Sciatic nerve (tissue), 2 donors: ENCODE results near the gene CFAP70. TPM values are rescaled to one million over a fixed set of nuclear protein-coding genes. Genes with fewer than 3 reads are reported as not detected.
A peak's percentile ranks its signal among the peaks of the same experiment; 100 is the strongest.
"Not testable (repeated sequence)": the region's sequence is repeated elsewhere in the genome, so short reads cannot be mapped to it uniquely, and the experiment has no call there.

Experiments
- ATAC-seq: fragments of 200-7000 bp; cut with Tn5 transposase; one replicate; pipeline ENCODE4 v1.9.1; 2020; ENCODE audit warnings: mild to moderate bottlenecking, moderate library complexity
- DNase-seq: peaks from one replicate; pipeline ENCODE4 v3.0.0-alpha.2; 2020; ENCODE audit warnings: low spot score
- intact Hi-C: fragments of 100-400 bp; cut with DNase I; formaldehyde crosslinking; loops from one replicate; pipeline ENCODE4 v1.14.2; 2022
- total RNA-seq: library from RNA; stranded (reverse); fragmentation: NEBNext Ultra II Directional; extraction: Animal tissue kit (Norgen Biotek cat#: 25700); gene quantifications from one replicate; pipeline ENCODE4 v1.2.1, GENCODE V29; 2021
- donor health status: DM: no; HTN: no; CAD: no.
- donor health status: DM: no; HTN: no; CAD: no.

CFAP70 gene
- total RNA-seq, result 6.6 TPM

- DNase-seq, result peak; percentile 94
- peak; percentile 99 for ATAC-seq
- intact Hi-C loops, result no loop called here
These were observed at the start of gene CFAP70 for GRCh38 chr10:73358331-73359279. CFAP70 (minus strand) TSS chr10:73358864; CDS start chr10:73354796, 4,068 bp downstream.

DNA sequence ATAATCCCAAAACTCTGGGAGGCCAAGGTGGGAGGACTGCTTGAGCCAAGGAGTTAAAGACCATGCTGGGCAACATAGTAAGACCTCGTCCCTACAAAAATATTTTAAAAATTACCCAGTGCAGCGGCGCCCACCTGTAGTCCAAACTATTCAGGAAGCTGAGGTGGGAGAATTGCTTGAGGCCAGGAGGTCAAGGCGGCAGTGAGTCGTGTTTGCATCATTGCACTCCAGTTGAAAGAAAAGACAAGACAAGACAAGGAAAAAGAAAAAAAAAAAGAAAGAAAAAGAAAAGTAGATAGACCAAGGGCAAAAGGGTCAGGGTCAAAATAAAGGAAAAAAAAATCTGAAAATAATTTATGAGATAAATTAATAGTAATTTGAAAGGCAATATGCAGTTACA is 49.4 kb upstream of the CFAP70 start:
- no peak for ATAC-seq
- DNase-seq, result no peak
- intact Hi-C loops, result no loop called here

- ATAC-seq (no peak), DNase-seq (no peak)
- intact Hi-C loops, result no loop called here
These were observed 48.8 kb upstream of the CFAP70 start for GRCh38 chr10:73407495-73407894.

DNA sequence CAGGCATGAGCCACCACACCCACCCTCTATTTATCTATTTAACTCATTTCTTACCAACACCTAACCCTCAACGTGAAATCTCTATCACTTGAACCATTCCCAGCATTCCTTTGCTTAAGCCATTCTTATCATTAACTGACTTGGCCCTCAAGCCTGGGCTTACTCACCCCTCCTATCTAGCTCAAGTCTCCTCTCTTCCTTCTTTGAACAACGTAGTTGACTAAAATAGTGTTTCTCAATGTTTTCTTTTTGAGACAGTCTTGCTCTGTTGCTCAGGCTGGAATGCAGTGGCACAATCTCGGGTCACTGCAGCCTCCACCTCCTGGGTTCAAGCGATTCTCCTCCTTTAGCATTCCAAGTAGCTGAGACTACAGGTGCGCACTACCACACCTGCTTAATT is 48.2 kb upstream of the CFAP70 start:
- intact Hi-C loops, result no loop called here
- DNase-seq (no peak), ATAC-seq (no peak)

DNA sequence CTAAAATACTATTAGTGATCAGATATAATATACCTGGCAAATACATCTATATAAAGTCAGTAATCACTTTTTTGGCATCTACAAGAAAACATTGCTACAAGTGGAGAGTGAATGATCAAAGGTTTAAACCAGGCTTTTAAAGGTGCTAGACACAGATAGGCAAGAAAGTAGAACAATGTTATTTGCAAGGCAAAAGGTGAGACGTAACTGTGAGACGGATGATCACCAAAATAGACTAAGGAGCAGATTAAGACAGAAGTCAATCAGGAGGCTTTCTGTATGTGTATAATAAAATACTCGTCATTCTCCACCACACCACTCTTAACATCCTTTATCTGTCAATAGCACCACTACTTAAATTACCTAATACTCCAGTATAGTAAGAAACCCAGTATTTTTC is 46.9 kb upstream of the CFAP70 start:
- DNase-seq (no peak), ATAC-seq (no peak)
- intact Hi-C loops, result no loop called here

GRCh38 chr10:73404690-73405089 is 46.0 kb upstream of the CFAP70 start:
- intact Hi-C loops, result no loop called here
- ATAC-seq, result no peak
- DNase-seq, result no peak

DNA sequence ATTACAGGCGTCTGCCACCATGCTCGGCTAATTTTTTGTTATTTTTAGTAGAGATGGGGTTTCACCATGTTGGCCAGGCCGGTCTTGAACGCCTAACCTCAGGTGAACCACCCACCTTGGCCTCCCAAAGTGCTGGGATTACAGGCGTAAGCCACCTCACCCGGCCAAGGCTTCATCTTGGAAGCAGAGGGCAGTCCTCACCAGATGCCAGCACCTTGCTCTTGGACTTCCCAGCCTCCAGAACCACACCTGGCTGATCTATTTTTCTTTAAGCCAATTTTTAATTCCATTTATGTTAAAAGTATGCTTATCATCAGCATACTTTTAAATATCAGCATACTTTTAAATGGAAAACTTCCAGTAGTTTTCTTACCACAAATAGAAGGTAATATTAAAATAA is 43.0 kb upstream of the CFAP70 start:
- no peak for ATAC-seq
- intact Hi-C loops, result no loop called here

DNA sequence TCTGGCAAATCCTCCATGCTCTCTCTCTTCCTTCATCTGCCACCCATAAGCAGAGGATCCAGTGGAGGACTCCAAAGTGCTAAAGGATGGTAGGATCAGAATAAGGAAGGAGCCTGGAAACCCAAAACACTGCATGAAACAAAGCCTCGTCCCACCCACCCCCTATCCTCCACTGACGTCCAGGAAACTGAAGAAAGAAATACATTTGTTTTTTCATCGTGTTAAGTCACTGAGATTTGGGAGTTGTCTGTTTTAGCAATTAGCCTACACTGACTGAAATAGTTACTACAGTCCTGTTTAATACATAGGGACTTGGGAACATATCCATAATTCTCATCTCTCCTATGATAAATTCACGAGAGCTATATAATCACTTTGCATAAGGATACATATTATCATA is 40.4 kb upstream of the CFAP70 start:
- ATAC-seq, result no peak
- no peak for DNase-seq
- intact Hi-C loops, result no loop called here

More for the DNA sequence above, 43.0 kb upstream of the CFAP70 start:
- no peak for DNase-seq

GRCh38 chr10:73398024-73398423 is 39.4 kb upstream of the CFAP70 start:
- intact Hi-C loops, result no loop called here
- ATAC-seq, result no peak
- no peak for DNase-seq

DNA sequence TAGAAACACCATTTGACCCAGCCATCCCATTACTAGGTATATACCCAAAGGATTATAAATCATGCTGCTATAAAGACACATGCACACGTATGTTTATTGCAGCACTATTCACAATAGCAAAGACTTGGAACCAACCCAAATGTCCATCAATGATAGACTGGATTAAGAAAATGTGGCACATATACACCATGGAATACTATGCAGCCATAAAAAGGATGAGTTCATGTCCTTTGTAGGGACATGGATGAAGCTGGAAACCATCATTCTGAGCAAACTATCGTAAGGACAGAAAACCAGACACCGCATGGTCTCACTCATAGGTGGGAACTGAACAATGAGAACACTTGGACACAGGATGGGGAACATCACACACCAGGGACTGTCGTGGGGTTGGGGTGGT is 35.7 kb upstream of the CFAP70 start:
- DNase-seq, ATAC-seq, intact Hi-C loops: not testable (repeated sequence)

GRCh38 chr10:73388228-73388627 is 29.6 kb upstream of the CFAP70 start:
- no peak for DNase-seq
- intact Hi-C loops, result no loop called here
- no peak for ATAC-seq

GRCh38 chr10:73386583-73386982 is 27.9 kb upstream of the CFAP70 start:
- intact Hi-C loops, result no loop called here
- ATAC-seq, result no peak
- no peak for DNase-seq

DNA sequence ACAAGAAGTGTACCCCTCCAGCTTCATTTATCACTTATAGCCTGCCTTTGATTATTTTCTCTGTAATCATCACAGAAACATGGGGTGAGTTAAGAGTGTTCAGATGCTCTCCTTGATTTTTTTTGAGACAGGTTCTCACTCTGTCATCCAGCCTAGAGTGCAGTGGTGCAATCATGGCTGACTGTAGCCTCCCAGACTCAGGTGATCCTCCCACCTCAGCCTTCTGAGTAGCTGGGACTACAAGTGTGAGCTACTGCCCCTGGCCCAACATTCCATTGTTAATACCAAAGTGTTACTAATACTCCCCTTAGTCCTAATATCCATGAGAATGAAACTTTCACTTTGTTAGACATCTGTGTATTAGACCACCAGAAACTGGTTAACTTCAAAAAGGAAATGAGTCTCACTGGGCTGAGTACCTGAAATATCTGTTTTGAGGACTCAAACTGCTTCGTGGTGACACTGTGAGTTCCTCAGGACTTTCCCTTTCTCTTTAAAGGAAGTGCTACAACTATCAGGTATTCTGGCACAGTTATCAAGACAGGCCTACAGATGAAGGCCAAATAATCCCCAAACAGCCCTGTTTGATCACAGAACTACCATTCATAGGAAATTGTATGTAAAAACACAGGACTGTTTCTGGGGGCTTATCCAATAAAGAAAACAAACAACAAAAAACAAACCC is 20.5 kb upstream of the CFAP70 start:
- intact Hi-C loops, result no loop called here

DNA sequence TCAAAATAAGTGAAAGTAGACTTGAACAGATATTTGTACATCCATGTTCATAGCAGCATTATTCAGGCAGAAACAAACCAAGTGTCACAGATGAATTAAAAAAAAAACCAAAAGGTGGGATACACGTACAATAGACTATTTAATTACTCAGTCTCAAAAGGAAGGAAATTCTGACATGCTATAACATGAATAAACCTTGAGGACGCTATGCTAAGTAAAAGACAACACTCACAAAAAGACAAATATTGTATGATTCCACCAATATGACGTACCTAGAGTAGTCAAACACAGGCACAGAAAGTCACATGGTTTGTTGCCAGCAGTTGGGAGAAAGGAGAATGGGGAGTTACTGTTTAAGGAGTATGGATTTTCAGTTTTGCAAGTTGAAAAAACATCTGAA is 18.0 kb upstream of the CFAP70 start:
- DNase-seq (no peak), ATAC-seq (no peak)
- intact Hi-C loops, result no loop called here

More for the DNA sequence above, 20.5 kb upstream of the CFAP70 start:
- no peak for ATAC-seq
- DNase-seq, result no peak

- ATAC-seq, result peak; percentile 58
- DNase-seq, result no peak
- intact Hi-C loops, result no loop called here
These were observed 9.6 kb upstream of the CFAP70 start for GRCh38 chr10:73368238-73368637.

DNA sequence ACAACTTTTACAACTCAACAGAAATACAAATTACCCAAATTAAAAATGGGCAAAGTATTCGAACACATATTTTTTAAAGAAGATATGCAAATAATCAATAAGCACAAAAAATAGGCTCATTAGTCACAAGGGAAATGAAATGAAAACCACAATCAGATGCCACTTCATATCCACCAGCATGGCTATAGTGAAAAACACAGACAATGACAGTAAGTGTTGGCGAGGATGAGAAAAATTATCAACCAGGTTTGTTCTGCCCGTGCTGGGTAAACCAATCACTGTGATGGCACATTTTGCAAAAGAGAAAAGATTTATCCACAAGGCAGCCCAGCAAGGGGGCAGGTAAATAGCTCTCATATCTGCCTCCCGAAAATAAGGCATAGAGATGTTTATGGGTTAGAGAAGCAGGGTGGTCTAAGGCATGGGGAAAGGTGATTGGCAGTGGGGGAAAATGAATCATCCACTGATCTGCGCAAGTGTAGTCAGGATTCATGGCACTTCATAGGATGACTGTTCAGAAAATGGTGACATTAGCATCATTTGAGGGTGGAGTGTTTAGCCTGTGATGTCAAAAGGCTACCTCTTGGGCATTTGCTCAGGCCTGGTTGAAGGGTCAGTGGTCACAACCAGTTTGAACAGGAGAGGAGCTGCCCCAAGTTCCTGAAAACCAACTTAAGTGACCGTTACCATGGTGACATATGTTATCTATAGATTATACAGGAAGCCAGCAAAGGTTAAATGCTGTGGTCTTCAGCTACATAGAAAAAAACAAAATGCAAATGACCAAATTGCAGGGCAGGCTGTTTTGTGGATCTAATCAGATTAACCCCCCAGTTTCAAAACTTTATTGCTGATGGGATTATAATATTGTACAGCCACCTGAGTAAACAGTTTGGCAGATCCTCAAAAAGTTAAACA is 8.0 kb upstream of the CFAP70 start:
- ATAC-seq (no peak), DNase-seq (no peak)
- intact Hi-C loops, result no loop called here

DNA sequence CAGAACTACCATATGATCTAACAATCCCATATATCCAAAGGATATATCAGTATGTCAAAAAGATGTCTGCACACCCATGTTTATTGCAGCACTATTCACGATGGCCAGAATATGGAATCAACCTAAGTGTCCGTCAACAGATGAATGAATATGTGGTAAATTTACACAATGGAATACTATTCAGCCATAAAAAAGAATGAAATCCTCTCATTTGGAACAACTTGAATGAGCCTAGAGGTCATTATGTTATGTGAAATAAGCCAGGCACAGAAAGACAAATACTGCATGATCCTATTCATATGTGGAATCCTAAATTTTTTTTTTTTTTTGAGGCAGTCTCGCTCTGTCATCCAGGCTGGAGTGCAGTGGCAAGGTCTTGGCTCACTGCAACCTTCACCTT is 6.3 kb upstream of the CFAP70 start:
- no peak for DNase-seq
- ATAC-seq, result no peak
- intact Hi-C loops, result no loop called here

- DNase-seq (no peak), ATAC-seq (no peak)
- intact Hi-C loops, result no loop called here
These were observed 828 bp upstream of the CFAP70 start for GRCh38 chr10:73359492-73359891.

DNA sequence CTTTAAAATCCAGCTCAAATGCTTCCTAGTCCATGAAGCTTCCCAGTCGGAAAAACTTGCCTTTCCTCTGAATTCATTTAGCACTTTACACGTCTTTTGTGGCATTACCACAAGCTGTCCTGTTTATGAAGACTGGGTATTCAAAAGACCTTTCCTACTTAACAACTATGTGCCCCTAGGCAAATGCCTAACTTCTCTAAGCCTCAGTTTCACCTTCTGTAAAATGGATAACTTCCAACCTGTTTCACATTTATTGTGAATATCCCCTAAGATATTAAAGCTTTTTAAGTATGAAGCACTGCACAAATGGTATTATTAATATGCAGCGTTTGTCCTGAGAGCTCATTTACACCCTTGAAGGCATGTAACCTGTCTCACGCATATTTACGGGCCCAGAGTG is 843 bp downstream of the CFAP70 start:
- no peak for DNase-seq
- ATAC-seq, result no peak
- intact Hi-C loops, result no loop called here
